Renal cortical epithelial cell (primary cell): Measurements from ENCODE around the gene IGSF21. TPM values are rescaled to one million over a fixed set of nuclear protein-coding genes. Genes with fewer than 3 reads are reported as not detected.

Source experiments
- DNase-seq: peaks from one replicate; pipeline ENCODE4 v3.0.0-alpha.2; 2011; ENCODE audit warnings: low read depth
- total RNA-seq: library from RNA; depleted of rRNA; stranded (reverse); fragments of >200 nt; gene quantifications from 2 replicates; pipeline ENCODE4 v1.2.3, GENCODE V29; 2014

Gene IGSF21
- total RNA-seq, 1 donor from 2014 or later = not detected

- no peak for DNase-seq
Observed at GRCh38 chr1:18297896-18298648, 190.5 kb downstream of the IGSF21 start.

DNA sequence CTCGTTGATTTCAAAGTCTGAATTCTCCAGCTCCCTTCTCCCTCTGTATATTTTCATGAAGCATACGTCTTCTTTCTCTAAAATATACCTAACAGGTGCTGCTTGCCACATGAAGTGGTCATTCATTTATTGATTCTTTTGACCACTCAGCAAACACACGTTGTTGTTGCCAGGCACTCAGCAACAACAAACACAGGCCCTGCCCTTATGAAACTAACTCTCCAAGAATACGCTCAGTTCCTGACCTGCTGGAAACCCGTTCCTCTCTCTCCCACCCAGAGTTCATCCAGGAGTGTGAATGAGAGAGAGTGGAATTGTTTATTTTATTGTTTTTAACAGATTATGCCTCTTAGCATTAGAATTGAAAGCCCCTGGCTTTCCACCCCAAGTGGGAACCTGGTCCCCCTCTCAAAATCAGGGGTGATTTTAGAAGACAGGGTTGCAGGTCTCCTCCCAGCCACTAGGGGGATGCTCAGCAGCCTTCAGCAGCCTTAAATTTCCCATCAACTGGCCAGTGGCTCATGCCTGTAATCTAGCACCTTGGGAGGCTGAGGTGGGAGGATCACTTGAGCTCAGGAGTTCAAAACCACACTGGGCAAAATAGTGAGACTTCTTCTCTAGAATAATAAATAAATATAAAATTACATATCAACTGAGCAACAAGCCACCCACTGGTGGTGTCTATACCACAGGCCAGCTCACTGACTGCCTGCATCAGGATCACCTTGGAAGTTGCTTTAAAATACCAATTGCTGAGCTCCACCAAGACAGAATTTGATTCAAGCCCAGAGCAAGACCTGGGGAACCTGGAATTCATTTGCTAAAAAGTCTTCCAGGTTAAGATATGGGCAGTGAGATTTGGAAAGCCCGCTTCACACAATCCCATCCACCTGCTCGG, 192.1 kb downstream of the IGSF21 start:
- DNase-seq = peak; percentile 7

- DNase-seq = peak; percentile 4
Observed at GRCh38 chr1:18300376-18300775, 192.8 kb downstream of the IGSF21 start.

DNA sequence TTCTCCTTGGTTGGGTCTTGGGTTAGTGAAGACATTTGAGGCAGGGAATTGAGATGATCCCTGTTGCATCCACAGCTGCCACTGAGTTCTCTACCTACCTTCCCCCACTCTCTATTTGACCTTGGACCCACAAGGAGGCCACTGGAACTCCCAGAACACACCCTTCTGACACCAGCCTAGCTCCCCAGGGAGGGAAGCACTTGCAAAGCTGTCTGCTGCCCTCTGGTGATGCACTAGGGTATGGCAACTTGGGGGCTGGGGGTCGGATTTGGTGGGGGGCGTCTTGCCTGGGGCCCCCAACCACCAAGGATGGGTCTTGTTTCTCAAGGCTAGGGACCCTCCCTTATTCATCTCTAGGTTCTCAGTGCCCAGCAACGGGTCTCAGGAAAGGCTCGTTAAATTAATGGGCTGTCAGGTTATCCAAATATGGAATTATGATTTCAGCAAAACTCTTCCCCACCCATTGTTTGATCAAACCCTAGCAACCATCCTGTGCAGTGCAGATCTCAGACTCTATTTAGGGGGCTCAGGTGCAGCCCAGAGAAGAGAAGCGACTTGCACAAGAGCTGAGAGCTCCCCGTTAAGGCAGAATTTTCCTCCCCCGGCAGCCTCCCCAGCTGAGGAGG, 195.3 kb downstream of the IGSF21 start:
- DNase-seq = no peak

DNA sequence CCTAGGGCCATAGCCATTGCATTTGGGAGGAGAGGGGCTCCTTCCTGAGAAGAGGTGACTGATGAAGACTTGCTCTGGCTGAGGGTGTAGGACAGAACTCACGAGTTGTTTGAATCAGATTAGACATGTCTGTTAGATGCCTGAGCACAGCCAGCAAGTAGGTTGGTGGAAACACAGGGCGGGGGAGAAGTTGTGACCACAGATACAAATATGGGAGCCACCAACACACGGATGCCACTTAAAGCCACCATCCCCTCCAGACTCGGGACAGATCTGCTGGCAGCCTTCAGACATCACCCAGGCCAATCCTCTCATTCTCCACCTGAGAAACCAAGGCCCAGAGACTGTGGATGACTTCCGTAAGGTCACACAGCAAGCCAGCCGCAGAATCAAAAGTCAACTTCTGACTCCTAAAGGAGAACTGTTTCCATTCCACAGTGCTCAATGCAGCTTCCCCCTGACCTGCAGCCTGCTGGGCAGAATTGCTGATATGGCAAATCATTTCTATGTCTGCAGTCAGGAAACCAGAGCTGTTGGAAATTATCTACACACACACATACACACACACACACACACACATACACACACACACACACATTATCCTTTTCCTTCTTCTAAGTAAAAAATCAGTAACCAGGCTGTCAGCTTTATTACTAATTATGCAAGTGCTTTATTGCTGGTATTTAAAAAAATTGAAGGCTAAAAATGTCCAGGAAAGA, 196.7 kb downstream of the IGSF21 start:
- DNase-seq = no peak

DNA sequence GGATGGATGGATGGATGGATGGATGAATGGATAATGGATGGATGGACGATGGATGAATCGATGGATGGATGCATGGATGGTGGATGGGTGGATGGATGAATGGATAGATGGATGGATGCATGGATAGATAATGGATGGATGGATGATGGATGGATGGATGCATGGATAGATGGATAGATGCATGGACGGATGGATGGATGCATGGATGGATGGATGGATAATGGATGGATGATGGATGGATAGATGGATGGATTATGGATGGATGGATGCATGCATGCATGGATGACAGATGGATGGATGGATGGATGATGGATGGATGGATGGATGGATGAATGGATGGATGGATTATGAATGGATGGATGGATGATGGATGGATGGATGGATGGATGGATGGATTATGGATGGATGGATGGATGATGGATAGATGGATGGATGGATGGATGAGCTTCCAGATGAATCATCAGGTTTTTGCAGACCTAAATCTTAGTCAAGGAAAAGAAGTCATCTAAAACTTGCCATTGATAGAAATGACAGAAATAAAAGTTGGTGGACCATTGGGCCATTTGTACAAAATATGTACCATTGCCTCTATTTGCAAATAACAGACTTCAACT, 197.7 kb downstream of the IGSF21 start:
- DNase-seq = no peak

DNA sequence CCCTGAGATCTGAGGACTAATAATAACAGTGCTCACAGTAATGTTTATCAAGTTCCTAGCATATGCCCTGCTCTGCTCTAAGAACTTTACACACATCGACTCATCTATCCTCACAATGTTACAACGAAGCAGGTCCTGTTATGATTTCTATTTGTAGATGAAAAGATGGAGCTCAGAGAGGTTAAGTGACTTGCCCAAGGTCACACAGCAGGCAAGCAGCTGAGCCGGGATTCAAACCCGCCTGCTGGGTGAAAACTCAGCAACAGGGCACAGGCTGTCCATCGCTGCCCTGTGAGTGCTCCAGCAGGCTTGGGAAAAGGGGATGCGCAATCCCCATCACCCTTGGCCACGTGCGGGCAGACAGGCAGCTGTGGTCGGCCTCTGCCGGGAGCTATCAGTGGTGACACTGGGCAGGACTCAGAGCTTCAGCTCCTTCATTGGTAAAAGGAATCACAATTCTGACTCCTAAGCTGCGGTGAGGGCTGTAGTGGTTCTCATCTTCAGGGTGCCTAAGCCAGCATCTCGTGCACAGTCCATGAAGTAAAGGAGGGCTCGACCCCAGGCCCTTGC, 199.8 kb downstream of the IGSF21 start:
- no peak for DNase-seq

- DNase-seq = no peak
Observed at GRCh38 chr1:18309552-18310155, 202.1 kb downstream of the IGSF21 start.

DNA sequence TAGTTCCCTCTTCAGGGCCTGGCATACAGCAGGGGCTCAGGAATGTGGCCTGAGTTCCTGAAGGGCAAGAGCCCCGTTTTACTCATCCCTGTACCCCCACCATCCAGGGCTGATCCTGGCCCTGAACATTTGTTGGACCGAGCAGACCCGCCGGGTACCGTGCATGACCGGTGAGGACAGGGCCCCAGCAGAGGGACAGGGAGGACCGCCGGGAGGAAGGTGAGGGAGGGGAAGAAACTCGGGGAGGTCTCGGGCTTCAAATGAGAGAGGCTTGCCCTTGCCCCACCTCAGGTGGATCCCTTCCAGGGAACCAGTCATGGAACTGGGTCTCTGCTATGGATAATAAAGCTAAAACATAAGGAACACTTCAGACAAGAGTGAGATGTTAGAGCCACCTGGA, 205.4 kb downstream of the IGSF21 start:
- DNase-seq = no peak

- no peak for DNase-seq
Observed at GRCh38 chr1:18313523-18313922, 205.9 kb downstream of the IGSF21 start.

- DNase-seq = no peak
Observed at GRCh38 chr1:18314399-18314798, 206.8 kb downstream of the IGSF21 start.

DNA sequence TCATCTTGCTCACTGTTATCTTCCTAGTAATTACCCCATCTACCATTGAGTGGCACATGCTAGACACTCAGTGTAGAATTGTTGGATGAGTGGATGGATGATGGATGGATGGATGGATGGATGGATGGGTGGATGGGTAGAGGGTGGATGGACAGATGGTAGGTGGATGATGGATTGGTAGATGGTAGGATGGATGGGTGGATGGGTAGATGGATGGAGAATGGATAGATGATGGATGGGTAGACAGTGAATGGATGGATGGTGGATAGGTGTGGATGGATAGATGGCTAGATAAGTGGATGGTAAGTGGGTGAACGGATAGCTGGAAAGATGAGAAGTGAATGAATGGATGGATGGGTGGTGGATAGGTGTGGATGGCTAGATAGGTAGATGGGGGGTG, 207.9 kb downstream of the IGSF21 start:
- DNase-seq = no peak

DNA sequence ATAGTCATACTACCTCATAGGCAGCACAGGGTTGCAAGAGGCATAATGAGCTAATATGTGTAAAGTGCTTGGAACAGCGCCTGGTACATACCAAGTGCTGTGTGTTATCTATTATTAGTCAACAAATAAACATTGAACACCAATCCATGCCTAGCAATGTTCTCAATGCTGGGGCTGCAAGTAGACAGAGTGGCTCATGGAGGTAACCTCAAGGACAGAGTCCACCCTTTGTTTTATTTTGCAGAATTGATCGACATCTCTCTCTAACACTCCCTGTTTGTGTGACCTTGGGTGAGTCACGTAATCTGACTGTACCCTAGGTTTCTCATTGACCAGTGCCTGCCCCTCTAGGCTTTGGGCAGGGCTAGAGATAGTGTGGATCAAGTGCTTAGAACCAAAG, 209.2 kb downstream of the IGSF21 start:
- DNase-seq = no peak

GRCh38 chr1:18319099-18319498, 211.5 kb downstream of the IGSF21 start:
- no peak for DNase-seq

DNA sequence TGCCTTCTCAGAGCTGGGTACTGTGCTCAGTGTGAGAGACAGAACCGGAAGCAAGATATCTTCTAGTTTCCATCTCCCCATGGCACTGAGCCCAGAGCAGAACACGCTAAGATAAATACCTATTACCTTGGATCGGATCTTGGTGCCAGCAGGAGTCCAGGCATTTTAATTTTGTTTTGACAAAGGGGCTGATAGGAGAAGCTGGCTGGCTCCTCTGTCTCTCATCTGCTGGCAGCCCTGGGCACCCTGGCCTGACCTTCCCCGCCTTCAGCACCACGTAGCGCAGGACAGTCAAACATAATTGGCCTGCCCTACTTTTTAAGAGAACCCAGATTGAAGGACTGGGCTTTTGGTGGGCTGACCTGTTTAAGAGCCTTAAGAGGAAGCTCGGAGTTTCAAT, 212.5 kb downstream of the IGSF21 start:
- DNase-seq = no peak

- no peak for DNase-seq
Observed at GRCh38 chr1:18322368-18323032, 214.9 kb downstream of the IGSF21 start.

- no peak for DNase-seq
Observed at GRCh38 chr1:18323259-18323658, 215.7 kb downstream of the IGSF21 start.

- no peak for DNase-seq
Observed at GRCh38 chr1:18324246-18324645, 216.6 kb downstream of the IGSF21 start.

- DNase-seq = no peak
Observed at GRCh38 chr1:18325136-18325535, 217.5 kb downstream of the IGSF21 start.
